H1 (cell line): ENCODE data around the gene CUL4A. TPM values are rescaled to one million over a fixed set of nuclear protein-coding genes. Genes with fewer than 3 reads are reported as not detected.

Source experiments
- BRCA1 ChIP-seq: IDR thresholded peaks from 2 replicates; pipeline ENCODE4 v1.6.1; 2012; ENCODE audit warnings: low read depth, low read length, improper control_type of control experiment
- POLR2A ChIP-seq, 2 experiments: IDR thresholded peaks; 1 replicate in 1 of 2; 2 replicates in 1 of 2; pipeline ENCODE4 v1.6.1; 2011; ENCODE audit warnings: low read depth in 2 of 2, low read length in 2 of 2, mild to moderate bottlenecking in 2 of 2; ENCODE audit errors: control extremely low read depth in 1 of 2
- SUZ12 ChIP-seq: fragments of 200-600 bp; sonication (generic); IDR thresholded peaks from 2 replicates; pipeline ENCODE4 v1.6.1; 2012; ENCODE audit warnings: mild to moderate bottlenecking, inconsistent platforms, low read length, moderate library complexity, mixed read lengths
- polyA plus RNA-seq, 7 experiments: library from polyadenylated mRNA; depleted of rRNA in 3 of 7; stranded (reverse) in 5 of 7; unstranded in 2 of 7; fragments of >200 nt in 5 of 7; fragments of 200-250 nt in 2 of 7; gene quantifications; 1 replicate in 5 of 7; 2 replicates in 1 of 7; 4 replicates in 1 of 7; pipeline versions ENCODE4 v1.2.1 to v1.2.3, GENCODE V29; 2011 to 2013; ENCODE audit warnings: missing spikeins in 2 of 7, mixed read lengths in 2 of 7
- total RNA-seq: library from RNA; stranded (reverse); fragmentation: NEBNext Ultra II Directional; extraction: Animal tissue kit (Norgen Biotek cat#: 25700); gene quantifications from 2 replicates; pipeline ENCODE4 v1.2.1, GENCODE V29; 2021
- TF ChIP-seq, protein P1 (sequence below): fragments of 300-600 bp; sonication (generic); IDR thresholded peaks from 2 replicates; pipeline ENCODE4 v1.7.1; 2012; ENCODE audit warnings: low read length, moderate library complexity, mild to moderate bottlenecking, inconsistent platforms; ENCODE audit not compliant: insufficient replicate concordance

The CUL4A gene
- total and polyA plus RNA-seq, 2 of the 8 experiments (the other 6 are each of a cell fraction or from before 2014, with no cell fraction given): 54.7 to 101 TPM

DNA sequence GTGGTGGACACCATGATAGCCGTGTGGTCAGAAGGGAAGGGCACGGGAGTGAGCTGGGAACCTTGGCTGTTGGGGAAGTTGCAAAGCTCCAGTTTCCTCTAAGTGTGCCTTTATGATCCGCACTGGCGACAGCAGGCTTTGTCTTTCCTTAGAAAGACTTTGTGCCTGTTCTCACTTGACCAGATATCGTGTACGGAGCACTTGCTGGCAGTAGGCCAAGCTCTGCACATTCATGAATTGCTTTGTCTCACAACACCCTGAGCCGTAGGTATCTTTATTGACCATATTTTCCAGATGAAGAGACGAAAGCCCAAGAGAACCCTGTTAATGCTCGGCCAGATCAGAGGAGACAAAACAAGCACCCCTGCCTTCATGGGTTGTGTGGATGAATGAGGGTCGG lies 15.1 kb downstream of the CUL4A start (continued):
- TF ChIP-seq SUZ12: no peak
- TF ChIP-seq, protein P1, sequence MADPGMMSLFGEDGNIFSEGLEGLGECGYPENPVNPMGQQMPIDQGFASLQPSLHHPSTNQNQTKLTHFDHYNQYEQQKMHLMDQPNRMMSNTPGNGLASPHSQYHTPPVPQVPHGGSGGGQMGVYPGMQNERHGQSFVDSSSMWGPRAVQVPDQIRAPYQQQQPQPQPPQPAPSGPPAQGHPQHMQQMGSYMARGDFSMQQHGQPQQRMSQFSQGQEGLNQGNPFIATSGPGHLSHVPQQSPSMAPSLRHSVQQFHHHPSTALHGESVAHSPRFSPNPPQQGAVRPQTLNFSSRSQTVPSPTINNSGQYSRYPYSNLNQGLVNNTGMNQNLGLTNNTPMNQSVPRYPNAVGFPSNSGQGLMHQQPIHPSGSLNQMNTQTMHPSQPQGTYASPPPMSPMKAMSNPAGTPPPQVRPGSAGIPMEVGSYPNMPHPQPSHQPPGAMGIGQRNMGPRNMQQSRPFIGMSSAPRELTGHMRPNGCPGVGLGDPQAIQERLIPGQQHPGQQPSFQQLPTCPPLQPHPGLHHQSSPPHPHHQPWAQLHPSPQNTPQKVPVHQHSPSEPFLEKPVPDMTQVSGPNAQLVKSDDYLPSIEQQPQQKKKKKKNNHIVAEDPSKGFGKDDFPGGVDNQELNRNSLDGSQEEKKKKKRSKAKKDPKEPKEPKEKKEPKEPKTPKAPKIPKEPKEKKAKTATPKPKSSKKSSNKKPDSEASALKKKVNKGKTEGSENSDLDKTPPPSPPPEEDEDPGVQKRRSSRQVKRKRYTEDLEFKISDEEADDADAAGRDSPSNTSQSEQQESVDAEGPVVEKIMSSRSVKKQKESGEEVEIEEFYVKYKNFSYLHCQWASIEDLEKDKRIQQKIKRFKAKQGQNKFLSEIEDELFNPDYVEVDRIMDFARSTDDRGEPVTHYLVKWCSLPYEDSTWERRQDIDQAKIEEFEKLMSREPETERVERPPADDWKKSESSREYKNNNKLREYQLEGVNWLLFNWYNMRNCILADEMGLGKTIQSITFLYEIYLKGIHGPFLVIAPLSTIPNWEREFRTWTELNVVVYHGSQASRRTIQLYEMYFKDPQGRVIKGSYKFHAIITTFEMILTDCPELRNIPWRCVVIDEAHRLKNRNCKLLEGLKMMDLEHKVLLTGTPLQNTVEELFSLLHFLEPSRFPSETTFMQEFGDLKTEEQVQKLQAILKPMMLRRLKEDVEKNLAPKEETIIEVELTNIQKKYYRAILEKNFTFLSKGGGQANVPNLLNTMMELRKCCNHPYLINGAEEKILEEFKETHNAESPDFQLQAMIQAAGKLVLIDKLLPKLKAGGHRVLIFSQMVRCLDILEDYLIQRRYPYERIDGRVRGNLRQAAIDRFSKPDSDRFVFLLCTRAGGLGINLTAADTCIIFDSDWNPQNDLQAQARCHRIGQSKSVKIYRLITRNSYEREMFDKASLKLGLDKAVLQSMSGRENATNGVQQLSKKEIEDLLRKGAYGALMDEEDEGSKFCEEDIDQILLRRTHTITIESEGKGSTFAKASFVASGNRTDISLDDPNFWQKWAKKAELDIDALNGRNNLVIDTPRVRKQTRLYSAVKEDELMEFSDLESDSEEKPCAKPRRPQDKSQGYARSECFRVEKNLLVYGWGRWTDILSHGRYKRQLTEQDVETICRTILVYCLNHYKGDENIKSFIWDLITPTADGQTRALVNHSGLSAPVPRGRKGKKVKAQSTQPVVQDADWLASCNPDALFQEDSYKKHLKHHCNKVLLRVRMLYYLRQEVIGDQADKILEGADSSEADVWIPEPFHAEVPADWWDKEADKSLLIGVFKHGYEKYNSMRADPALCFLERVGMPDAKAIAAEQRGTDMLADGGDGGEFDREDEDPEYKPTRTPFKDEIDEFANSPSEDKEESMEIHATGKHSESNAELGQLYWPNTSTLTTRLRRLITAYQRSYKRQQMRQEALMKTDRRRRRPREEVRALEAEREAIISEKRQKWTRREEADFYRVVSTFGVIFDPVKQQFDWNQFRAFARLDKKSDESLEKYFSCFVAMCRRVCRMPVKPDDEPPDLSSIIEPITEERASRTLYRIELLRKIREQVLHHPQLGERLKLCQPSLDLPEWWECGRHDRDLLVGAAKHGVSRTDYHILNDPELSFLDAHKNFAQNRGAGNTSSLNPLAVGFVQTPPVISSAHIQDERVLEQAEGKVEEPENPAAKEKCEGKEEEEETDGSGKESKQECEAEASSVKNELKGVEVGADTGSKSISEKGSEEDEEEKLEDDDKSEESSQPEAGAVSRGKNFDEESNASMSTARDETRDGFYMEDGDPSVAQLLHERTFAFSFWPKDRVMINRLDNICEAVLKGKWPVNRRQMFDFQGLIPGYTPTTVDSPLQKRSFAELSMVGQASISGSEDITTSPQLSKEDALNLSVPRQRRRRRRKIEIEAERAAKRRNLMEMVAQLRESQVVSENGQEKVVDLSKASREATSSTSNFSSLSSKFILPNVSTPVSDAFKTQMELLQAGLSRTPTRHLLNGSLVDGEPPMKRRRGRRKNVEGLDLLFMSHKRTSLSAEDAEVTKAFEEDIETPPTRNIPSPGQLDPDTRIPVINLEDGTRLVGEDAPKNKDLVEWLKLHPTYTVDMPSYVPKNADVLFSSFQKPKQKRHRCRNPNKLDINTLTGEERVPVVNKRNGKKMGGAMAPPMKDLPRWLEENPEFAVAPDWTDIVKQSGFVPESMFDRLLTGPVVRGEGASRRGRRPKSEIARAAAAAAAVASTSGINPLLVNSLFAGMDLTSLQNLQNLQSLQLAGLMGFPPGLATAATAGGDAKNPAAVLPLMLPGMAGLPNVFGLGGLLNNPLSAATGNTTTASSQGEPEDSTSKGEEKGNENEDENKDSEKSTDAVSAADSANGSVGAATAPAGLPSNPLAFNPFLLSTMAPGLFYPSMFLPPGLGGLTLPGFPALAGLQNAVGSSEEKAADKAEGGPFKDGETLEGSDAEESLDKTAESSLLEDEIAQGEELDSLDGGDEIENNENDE: no peak
- TF ChIP-seq POLR2A (IDR thresholded peaks at IDR 0.05; ENCODE audit: control extremely low read depth in 1 of 2, low read depth in 2 of 2, low read length in 2 of 2): no peak
- TF ChIP-seq BRCA1: no peak
